GM18517 (cell line): ENCODE results near the gene IL17RB.

Experiments
- ATAC-seq: cut with Tn5 transposase; IDR thresholded peaks from one replicate; pipeline ENCODE4 v1.9.1; 2021; ENCODE audit warnings: mild to moderate bottlenecking, moderate library complexity; ENCODE audit not compliant: unreplicated experiment

Gene IL17RB

GRCh38 chr3:53811143-53811927 is 35.0 kb upstream of the IL17RB start:
- ATAC-seq = no peak

DNA sequence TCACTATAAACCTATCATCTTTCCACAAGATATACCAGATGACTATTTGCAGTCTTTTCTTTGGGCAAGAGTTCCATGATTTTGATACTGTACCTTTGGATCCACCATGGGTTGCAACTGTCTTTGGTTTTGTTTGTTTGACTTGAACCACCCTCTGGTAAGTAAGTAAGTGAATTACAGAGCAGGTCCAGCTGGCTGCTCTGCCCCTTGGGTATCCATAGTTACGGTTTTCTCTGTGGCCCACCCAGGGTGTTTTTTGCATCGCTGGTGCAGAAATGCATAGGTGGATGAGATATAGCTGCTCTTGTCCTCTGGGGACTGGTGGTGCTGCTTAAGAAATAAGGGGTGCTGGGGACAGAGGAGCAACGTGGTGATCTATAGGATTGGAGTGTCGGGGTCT is 33.9 kb upstream of the IL17RB start:
- ATAC-seq = no peak

DNA sequence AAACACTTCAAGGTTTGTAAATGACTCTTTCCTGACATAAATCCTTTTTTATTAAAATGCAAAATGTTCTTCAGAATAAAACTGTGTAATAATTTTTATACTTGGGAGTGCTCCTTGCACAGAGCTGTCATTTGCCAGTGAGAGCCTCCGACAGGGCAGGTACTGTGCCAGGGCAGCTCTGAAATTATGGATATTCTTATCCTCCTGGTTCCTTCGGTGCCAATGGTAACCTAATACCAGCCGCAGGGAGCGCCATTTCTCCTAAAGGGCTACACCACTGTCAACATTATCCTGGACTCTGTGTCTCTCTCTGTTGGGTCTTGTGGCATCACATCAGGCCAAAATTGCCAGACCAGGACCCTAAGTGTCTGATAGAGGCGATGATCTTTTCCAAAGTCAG is 33.1 kb upstream of the IL17RB start:
- no peak for ATAC-seq

GRCh38 chr3:53813876-53814275 is 32.5 kb upstream of the IL17RB start:
- no peak for ATAC-seq

- ATAC-seq = no peak
Measured at GRCh38 chr3:53815067-53815466, 31.3 kb upstream of the IL17RB start.

GRCh38 chr3:53815651-53816050 is 30.7 kb upstream of the IL17RB start:
- ATAC-seq = no peak

- ATAC-seq = no peak
Measured at GRCh38 chr3:53816425-53816824, 29.9 kb upstream of the IL17RB start.

DNA sequence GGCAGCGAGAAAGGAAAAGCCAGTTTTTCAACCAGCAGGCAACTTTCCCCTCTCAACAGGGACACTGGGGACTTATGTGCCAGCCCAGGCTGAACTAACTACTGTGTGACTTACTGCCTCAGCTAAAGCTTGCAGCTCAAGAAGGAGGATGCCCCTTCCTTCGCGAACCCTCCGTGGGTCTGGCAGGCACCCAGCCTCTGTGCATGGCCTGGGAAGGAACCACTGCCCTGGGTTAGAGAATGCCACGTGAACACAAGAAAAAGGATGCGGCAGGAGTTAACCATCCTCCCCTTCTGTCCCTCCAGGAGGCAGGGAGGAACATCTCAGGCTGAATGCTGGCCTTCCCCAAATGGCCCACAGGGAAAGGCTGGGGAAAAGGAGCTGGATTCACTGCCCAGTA is 29.2 kb upstream of the IL17RB start:
- ATAC-seq = no peak

- ATAC-seq = no peak
Measured at GRCh38 chr3:53817809-53818208, 28.6 kb upstream of the IL17RB start.

DNA sequence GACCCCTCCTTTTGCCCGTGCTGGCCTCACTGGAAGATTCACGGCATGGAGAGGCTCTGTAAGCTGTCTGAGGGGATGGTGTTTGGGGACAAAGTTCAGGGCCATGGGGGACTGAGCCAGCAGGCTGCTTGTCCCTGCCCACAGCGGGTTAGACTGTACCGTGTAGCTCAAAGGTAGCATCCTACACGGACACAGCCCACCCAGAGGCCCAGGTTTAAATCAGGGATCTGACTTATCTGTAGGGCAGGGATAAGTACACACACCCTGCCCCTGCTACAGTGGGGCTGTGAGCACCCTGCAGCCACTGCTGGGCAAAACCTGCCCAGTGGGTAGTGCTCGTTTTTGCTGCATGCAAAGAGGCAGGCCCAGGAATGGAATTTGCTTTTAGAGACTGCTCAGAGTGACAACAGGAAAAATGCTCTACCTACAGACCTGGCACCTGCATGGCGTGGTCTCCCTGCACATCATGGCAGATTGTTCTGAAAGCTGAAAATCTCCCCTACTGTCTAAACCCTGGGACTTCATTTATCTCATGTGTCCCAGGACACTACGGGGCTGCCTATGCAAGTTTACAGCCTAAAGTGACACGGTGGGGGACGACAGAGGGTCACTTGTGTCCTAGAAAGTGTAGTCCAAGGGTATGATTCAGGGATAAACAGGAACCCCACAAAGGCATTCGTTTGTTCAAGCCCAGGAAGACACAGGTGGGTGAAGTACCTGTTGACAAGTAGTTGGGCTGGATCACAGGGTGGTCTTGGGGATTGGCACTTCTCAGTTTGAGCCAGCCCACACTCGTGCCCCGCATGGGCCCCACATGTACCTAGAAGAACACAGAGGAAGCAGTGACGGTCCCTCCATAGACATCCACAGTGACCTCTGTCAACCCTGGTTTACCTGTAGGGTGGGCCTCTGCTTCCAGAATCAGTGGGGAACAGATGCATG is 27.9 kb upstream of the IL17RB start:
- no peak for ATAC-seq

- no peak for ATAC-seq
Measured at GRCh38 chr3:53819163-53819868, 27.1 kb upstream of the IL17RB start.

DNA sequence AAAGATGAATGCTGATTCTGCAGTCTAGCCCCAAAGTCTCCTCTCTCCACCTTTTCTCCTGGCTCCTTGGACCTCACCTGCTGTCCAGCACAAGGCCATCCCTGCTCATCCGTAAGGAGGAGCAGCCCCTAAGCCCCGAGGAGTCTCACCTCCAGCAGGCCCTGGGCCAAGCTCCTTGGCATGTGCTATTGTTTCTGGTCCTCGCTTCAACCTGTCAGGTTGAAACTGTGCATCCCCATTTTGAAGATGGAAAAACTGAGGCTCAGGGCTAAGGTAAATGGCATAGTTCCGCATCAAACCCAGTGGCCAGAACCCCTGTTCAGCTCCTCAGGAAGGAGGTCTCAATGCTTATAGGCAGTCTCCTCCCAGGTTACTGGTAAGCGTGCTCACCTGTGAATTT is 26.3 kb upstream of the IL17RB start:
- no peak for ATAC-seq

DNA sequence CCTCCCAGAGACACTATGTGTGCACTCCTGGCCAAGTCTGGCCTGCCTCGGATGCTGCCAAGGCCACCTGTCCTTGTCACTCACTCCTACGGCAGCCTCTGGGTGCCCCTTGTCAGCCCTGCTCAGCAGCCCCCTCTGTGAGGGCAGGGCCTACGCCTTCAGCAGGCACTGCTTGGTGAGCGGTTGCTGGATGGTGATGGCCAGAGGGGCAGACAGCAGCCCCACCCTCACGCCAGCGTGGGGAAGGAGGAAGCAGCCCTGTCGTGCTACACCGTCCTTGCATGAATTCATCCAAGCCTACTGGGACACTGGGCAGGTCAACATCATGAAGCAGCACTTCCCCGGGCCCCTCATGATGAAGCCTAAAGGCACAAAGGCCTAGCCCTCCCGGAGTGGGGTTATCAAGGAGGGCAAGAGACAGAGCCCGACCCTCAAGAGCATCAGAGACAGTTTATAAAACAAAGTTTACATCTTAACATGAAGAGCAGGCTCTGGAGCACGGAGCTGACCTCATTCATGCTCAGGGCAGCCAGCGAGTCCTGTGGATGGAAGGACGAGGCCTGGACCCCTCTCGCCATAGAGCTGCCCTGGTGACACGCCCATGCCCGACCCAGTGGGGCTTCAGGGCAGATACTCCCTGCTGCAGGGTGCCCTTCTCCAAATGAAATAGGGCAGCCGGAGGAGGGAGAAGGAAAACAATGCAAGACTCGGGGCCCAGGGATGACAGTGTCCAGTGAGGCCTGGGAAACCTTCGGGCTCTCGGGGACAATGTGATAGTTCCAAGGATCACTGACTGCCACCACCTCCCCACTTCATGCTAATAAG is 25.4 kb upstream of the IL17RB start:
- no peak for ATAC-seq

DNA sequence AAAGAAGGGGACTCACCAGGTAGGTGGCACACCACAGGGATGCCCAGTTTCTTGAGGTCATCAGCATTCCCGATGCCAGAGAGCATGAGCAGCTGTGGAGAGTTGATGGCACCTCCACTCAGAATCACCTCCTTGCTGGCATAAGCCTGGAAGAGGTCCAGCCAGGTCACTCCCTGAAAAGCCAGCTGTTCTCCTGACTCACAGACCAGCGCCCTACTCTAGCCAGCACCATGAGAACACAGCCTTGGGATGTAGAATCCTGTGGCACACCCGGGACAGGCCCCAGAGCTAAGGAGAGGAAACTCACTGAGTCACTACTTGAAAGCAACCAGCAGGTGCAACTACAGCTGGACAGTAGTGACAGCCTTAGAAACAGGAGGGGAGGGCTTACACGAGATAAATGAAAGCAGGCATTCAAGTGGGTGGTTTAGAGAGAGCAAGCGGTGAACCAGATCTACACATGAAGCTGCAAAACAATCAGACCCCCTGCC is 24.7 kb upstream of the IL17RB start:
- ATAC-seq = no peak

DNA sequence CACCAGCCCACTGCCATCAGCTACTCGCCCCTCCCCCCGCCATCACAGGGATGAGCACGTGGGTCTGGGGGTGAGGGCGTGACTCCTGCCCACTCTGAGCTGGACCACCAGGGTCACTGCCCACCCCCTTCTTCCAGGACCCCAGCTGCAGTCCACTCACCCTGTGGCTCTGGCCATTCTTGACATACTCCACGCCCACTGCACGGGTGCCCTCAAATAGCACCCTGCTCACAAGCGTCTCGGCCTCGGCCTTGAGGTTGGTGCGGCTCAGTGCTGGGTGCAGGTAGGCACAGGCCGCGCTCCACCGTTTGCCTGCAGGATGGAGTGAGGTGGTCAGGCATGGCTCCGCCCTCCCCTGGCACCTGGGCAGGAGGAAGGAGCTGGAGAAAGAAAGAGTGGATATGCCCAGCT is 24.0 kb upstream of the IL17RB start:
- no peak for ATAC-seq

DNA sequence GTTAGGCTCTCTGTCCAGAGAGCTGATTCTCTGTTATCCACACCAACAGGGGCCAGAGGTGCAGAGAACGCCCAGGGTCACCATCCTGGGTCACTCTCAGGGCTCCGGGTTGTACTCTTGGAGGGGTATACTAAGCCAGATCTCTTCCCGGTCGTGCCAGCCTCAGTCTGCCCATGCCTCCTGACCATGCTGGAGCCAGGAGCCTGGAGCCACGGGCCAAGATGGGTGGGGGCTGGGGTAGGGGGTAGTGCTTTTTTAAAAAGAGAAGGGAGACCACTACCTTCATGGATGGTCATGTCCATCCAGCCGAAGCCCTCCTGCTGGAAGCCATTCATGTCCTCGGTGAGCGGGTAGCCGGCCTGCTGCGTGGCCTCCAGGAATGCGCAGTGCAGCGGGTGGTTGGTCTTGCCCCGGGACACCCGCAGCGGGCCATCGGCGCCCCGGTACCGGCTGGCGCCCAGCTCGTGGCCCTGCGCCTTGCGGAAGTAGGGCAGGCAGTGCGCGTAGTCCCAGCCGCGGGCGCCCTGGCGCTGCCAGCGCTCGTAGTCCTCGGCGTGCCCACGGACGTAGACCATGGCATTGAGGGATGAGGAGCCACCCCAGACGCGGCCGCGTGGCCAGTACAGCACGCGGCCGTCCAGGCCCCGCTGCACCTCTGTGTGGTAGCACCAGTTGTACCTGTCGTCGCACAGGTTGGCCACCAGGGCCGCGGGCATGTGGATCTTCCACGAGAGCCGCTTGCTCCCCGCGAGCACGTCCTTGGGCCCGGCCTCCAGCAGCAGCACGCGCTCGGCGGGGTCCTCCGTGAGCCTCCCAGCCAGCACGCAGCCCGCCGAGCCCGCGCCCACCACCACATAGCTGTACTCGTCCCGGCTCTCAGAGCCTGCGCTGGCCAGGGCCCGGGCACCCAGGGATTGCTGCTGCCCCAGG is 23.1 kb upstream of the IL17RB start:
- no peak for ATAC-seq

DNA sequence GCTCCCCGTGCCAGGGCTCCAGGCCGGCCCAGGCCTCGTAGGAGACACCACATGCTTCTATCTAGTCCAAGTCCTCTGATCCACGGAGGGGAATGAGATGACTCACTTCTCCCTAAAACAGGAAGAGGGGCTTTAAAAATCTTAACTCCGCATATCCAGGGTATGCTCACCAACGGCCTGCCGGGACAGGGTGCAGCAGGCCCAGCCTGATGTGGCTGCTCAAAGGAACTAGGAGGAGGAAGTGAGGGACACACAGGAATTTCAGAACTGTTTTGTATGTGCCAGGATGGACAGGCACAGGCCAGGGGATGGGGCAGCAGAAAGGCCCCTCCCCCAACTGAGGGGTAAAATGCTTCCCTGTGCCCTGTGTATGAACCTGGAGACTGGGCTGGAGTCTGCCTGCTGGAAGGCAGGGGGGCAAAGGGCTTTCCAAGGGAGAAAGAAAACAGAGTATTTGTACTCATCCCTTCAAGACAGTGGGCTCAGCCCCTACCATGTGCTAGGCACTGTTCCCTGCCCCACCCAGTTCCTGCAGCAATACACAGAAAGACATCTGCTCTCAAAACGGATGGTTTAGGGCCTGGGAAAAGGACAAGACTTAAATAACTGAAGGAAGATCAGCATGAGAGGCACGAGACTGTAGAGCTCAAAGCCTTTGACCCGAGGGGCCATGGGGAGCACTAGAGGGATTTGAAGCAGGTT is 22.3 kb upstream of the IL17RB start:
- ATAC-seq = no peak

GRCh38 chr3:53824795-53825194 is 21.6 kb upstream of the IL17RB start:
- no peak for ATAC-seq

DNA sequence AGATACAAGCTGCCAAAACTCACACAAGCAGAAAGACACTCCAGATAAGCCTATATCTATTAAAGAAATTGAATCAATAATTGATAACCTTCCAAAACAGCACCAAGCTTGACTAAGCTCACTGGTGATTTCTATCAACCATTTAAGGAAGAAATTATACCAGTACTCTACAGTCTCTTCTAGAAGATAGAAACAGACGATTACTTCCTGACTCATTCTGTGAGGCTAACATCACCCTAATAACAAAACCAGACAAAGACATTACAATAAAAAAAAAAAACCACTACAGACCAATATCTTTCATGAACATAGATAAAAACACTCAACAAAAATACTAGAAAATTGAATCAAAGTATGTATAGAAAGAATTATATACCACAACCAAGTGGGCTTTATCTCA is 20.3 kb upstream of the IL17RB start:
- no peak for ATAC-seq
